HCT116 (cell line): ENCODE results near the gene EIF2B5. TPM values are rescaled to one million over a fixed set of nuclear protein-coding genes. Genes with fewer than 3 reads are reported as not detected.

Experiments
- ATAC-seq: fragments of 200-7000 bp; cut with Tn5 transposase; 2 replicates; pipeline ENCODE4 v1.9.1; 2020; ENCODE audit warnings: mild to moderate bottlenecking, moderate library complexity
- BruUV-seq: library from RNA; stranded (reverse); fragments of 400-500 nt; replicated peaks from 2 replicates; lab custom pipeline; 2021; lab: Mats Ljungman, UMichigan
- CTCF ChIA-PET: fragments of 300-600 bp; sonication (Branson Sonifier 250); formaldehyde crosslinking; loops from one replicate; lab custom pipeline; 2021; ENCODE audit warnings: antibody characterized with exemption; lab: Charles Lee
- POLR2A ChIA-PET: fragments of 300-600, 350-600 bp; sonication (Branson Sonifier 250); formaldehyde crosslinking; loops from one replicate; lab custom pipeline; 2021; ENCODE audit warnings: antibody characterized with exemption; lab: Charles Lee
- RAD21 ChIA-PET, 2 experiments: fragments of 300-600 bp; sonication (Branson Sonifier 250); formaldehyde crosslinking; loops; one replicate each; lab custom pipeline; 2023; ENCODE audit warnings: low total read pairs in 2 of 2; ENCODE audit not compliant: uncharacterized antibody in 2 of 2, unreplicated experiment in 2 of 2, low non-redundant PET in 1 of 2; lab: Charles Lee
- DNase-seq: peaks from one replicate; pipeline ENCODE4 v3.0.0-alpha.2; 2010; ENCODE audit warnings: low read depth, low spot score
- H2AFZ ChIP-seq: fragments of 200-600 bp; shearing (Covaris generic), sonication (generic); 2 replicates; pipeline ENCODE4 v1.6.1; 2017; ENCODE audit warnings: low read depth, mixed run types, mixed read lengths, antibody characterized with exemption, low read length; ENCODE audit not compliant: poor library complexity, severe bottlenecking
- H3K27ac ChIP-seq: 2 replicates; pipeline ENCODE4 v1.5.1; 2012; ENCODE audit warnings: low read depth, low read length
- H3K27me3 ChIP-seq: fragments of 200-600 bp; sonication (generic); 2 replicates; pipeline ENCODE4 v1.6.1; 2016; ENCODE audit warnings: mixed run types, low read length, mixed read lengths; ENCODE audit not compliant: insufficient read depth
- H3K36me3 ChIP-seq, 2 experiments: fragments of 200-500 bp in 1 of 2; fragments of 200-600 bp in 1 of 2; sonication (Bioruptor generic) in 1 of 2; sonication (generic) in 1 of 2; 2 replicates each; pipeline versions ENCODE4 v1.5.1 to v1.6.1; 2014 to 2016; ENCODE audit warnings: low read length in 2 of 2, inconsistent platforms in 1 of 2, mixed read lengths in 1 of 2, mixed run types in 1 of 2; ENCODE audit not compliant: insufficient read depth in 2 of 2, control insufficient read depth in 1 of 2
- H3K4me1 ChIP-seq, 2 experiments: fragments of 200-600 bp in 1 of 2; sonication (generic) in 1 of 2; 2 replicates each; pipeline versions ENCODE4 v1.5.1 to v1.6.1; 2012 to 2017; ENCODE audit warnings: low read length in 2 of 2, inconsistent platforms in 1 of 2, mild to moderate bottlenecking in 1 of 2, mixed read lengths in 1 of 2, mixed run types in 1 of 2, moderate library complexity in 1 of 2; ENCODE audit not compliant: insufficient read depth in 2 of 2, control insufficient read depth in 1 of 2
- H3K4me2 ChIP-seq: fragments of 200-600 bp; sonication (generic); 2 replicates; pipeline ENCODE4 v1.6.1; 2017; ENCODE audit warnings: mixed run types, low read length, mixed read lengths
- H3K4me3 ChIP-seq, 2 experiments: fragments of 200-600 bp in 1 of 2; sonication (generic) in 1 of 2; replicated peaks in 1 of 2; 2 replicates each; pipeline ENCODE4 v1.5.1; 2011 to 2016; ENCODE audit warnings: low read length in 2 of 2, control low read depth in 1 of 2, low read depth in 1 of 2, mild to moderate bottlenecking in 1 of 2, mixed read lengths in 1 of 2, mixed run types in 1 of 2
- H3K79me2 ChIP-seq: fragments of 200-600 bp; sonication (generic); 2 replicates; pipeline ENCODE4 v1.6.1; 2017; ENCODE audit warnings: mild to moderate bottlenecking, mixed run types, low read length, moderate library complexity, mixed read lengths; ENCODE audit not compliant: insufficient read depth
- H3K9ac ChIP-seq: fragments of 200-600 bp; sonication (generic); 2 replicates; pipeline ENCODE4 v1.6.1; 2016; ENCODE audit warnings: low read length, mixed read lengths
- H3K9me2 ChIP-seq: fragments of 200-600 bp; sonication (generic), shearing (Covaris generic); 2 replicates; pipeline ENCODE4 v1.6.1; 2017; ENCODE audit warnings: mixed run types, mild to moderate bottlenecking, moderate library complexity; ENCODE audit not compliant: insufficient read depth
- H3K9me3 ChIP-seq, 2 experiments: fragments of 200-500 bp in 1 of 2; fragments of 200-600 bp in 1 of 2; sonication (Bioruptor generic) in 1 of 2; sonication (generic) in 1 of 2; 2 replicates each; pipeline ENCODE4 v1.6.1; 2014 to 2017; ENCODE audit warnings: low read length in 2 of 2, mixed read lengths in 2 of 2, inconsistent platforms in 1 of 2, low read depth in 1 of 2, mild to moderate bottlenecking in 1 of 2, mixed run types in 1 of 2, moderate library complexity in 1 of 2; ENCODE audit not compliant: control insufficient read depth in 1 of 2, insufficient read depth in 1 of 2
- H4K20me1 ChIP-seq: fragments of 200-600 bp; sonication (generic), shearing (Covaris generic); 2 replicates; pipeline ENCODE4 v1.6.1; 2017; ENCODE audit warnings: mixed run types, mild to moderate bottlenecking, moderate library complexity; ENCODE audit not compliant: insufficient read depth
- EZH2 ChIP-seq: fragments of 200-600 bp; sonication (generic); IDR thresholded peaks from 2 replicates; pipeline ENCODE4 v1.6.1; 2017; ENCODE audit warnings: antibody characterized with exemption, mixed run types
- JUND ChIP-seq: IDR thresholded peaks from 2 replicates; pipeline ENCODE4 v1.6.1; 2012
- POLR2A ChIP-seq: IDR thresholded peaks from 2 replicates; pipeline ENCODE4 v1.7.0; 2011; ENCODE audit warnings: borderline replicate concordance; ENCODE audit not compliant: insufficient read depth, insufficient read length; ENCODE audit errors: extremely low read depth
- SRF ChIP-seq: IDR thresholded peaks from 2 replicates; pipeline ENCODE4 v1.6.1; 2012; ENCODE audit warnings: low read depth
- intact Hi-C: fragments of 100-400 bp; cut with micrococcal nuclease; formaldehyde crosslinking; loops from 2 replicates; pipeline ENCODE4 v1.10.0; 2022
- total RNA-seq: library from RNA; stranded (reverse); gene quantifications from one replicate; pipeline ENCODE4 v1.2.1, GENCODE V29; 2021; ENCODE audit not compliant: unreplicated experiment
- TF ChIP-seq, protein P1 (sequence below): IDR thresholded peaks from 2 replicates; pipeline ENCODE4 v1.6.1; 2012; ENCODE audit warnings: low read depth
- TF ChIP-seq, protein P2 (sequence below): IDR thresholded peaks from 2 replicates; pipeline ENCODE4 v1.6.1; 2012
- TF ChIP-seq, protein P3 (sequence below), 3 experiments: fragments of 200-600 bp in 1 of 3; sonication (generic) in 1 of 3; IDR thresholded peaks in 2 of 3; conservative IDR thresholded peaks in 1 of 3; 2 replicates each; pipeline ENCODE4 v1.5.1; 2012 to 2017; ENCODE audit warnings: low read depth in 2 of 3, low read length in 2 of 3, antibody characterized with exemption in 1 of 3, borderline replicate concordance in 1 of 3, control low read depth in 1 of 3, mild to moderate bottlenecking in 1 of 3, mixed read lengths in 1 of 3, mixed run types in 1 of 3, moderate library complexity in 1 of 3; ENCODE audit not compliant: insufficient read depth in 1 of 3

The EIF2B5 gene
- total RNA-seq, 1 experiment from 2014 or later: 50.3 TPM

DNA sequence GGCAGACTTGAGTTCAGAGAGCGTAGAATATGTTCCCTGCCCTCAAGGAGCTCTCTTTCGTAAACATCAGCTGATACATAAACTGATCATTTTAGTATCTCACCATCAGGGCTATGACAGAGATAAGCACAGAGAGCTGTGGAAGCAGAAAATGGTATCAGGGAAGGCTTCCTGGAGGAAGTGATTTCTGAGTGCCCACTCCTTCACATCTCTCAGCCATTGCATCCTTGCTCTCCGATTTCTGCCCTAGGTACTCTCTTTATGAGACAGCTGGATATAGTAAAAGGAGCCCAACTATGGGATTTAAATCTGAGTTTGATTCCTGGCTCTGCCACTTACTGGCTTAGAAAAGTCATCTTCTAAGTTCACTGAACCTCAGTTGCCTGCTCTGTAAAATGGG lies 30.4 kb downstream of the EIF2B5 start:
- no TSS peak for BruUV-seq
- RAD21 ChIA-PET: no interaction called here
- H3K9me3 ChIP-seq: no peaks in the 10 kb centered on the region
- POLR2A ChIA-PET: no interaction called here
- H3K4me3 ChIP-seq: no peak overlapping the region
- no peaks in the 10 kb centered on the region for H4K20me1 ChIP-seq
- no peaks in the 10 kb centered on the region for H3K4me1 ChIP-seq
- H3K27ac ChIP-seq: no peak overlapping the region
- DNase-seq: no peak
- TF ChIP-seq POLR2A (no peak), JUND (no peak), SRF (no peak), EZH2 (no peak)
- TF ChIP-seq, protein P1, sequence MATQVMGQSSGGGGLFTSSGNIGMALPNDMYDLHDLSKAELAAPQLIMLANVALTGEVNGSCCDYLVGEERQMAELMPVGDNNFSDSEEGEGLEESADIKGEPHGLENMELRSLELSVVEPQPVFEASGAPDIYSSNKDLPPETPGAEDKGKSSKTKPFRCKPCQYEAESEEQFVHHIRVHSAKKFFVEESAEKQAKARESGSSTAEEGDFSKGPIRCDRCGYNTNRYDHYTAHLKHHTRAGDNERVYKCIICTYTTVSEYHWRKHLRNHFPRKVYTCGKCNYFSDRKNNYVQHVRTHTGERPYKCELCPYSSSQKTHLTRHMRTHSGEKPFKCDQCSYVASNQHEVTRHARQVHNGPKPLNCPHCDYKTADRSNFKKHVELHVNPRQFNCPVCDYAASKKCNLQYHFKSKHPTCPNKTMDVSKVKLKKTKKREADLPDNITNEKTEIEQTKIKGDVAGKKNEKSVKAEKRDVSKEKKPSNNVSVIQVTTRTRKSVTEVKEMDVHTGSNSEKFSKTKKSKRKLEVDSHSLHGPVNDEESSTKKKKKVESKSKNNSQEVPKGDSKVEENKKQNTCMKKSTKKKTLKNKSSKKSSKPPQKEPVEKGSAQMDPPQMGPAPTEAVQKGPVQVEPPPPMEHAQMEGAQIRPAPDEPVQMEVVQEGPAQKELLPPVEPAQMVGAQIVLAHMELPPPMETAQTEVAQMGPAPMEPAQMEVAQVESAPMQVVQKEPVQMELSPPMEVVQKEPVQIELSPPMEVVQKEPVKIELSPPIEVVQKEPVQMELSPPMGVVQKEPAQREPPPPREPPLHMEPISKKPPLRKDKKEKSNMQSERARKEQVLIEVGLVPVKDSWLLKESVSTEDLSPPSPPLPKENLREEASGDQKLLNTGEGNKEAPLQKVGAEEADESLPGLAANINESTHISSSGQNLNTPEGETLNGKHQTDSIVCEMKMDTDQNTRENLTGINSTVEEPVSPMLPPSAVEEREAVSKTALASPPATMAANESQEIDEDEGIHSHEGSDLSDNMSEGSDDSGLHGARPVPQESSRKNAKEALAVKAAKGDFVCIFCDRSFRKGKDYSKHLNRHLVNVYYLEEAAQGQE: no peak
- TF ChIP-seq, protein P2, sequence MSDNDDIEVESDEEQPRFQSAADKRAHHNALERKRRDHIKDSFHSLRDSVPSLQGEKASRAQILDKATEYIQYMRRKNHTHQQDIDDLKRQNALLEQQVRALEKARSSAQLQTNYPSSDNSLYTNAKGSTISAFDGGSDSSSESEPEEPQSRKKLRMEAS: no peak
- TF ChIP-seq, protein P3, sequence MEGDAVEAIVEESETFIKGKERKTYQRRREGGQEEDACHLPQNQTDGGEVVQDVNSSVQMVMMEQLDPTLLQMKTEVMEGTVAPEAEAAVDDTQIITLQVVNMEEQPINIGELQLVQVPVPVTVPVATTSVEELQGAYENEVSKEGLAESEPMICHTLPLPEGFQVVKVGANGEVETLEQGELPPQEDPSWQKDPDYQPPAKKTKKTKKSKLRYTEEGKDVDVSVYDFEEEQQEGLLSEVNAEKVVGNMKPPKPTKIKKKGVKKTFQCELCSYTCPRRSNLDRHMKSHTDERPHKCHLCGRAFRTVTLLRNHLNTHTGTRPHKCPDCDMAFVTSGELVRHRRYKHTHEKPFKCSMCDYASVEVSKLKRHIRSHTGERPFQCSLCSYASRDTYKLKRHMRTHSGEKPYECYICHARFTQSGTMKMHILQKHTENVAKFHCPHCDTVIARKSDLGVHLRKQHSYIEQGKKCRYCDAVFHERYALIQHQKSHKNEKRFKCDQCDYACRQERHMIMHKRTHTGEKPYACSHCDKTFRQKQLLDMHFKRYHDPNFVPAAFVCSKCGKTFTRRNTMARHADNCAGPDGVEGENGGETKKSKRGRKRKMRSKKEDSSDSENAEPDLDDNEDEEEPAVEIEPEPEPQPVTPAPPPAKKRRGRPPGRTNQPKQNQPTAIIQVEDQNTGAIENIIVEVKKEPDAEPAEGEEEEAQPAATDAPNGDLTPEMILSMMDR (IDR thresholded peaks at IDR 0.05 in 2 of 3, conservative IDR thresholded peaks at IDR 0.05 in 1 of 3; ENCODE audit: borderline replicate concordance in 1 of 3, insufficient read depth in 1 of 3, low read depth in 2 of 3, low read length in 2 of 3): no peak
- ATAC-seq: no peak
- no peaks in the 10 kb centered on the region for H3K27me3 ChIP-seq
- H3K36me3 ChIP-seq: peaks cover 30 to 32% of the 10 kb centered on the region in 2 experiments; a peak in 3 of 4 replicates
- CTCF ChIA-PET: no interaction called here
- H3K9me2 ChIP-seq: no peaks in the 10 kb centered on the region
- intact Hi-C loops: no loop called here
- no peak overlapping the region for H3K9ac ChIP-seq
- H2AFZ ChIP-seq: no peak overlapping the region
- peaks cover 9% of the 10 kb centered on the region; the same call in 1 of the 2 replicates for H3K79me2 ChIP-seq
- H3K4me2 ChIP-seq: no peak overlapping the region
